Measurements from ENCODE around the gene ART1.

- no peak for TF ChIP-seq YY1 (IDR thresholded peaks at IDR 0.05; ENCODE audit: low read depth, low read length)
- TF ChIP-seq ATF3 (IDR thresholded peaks at IDR 0.05; ENCODE audit: insufficient read depth, low read depth, low read length), result no peak
- TF ChIP-seq EZH2 (IDR thresholded peaks at IDR 0.05; ENCODE audit: low read depth, low read length, severe bottlenecking), result no peak
- no peak for TF ChIP-seq POLR2AphosphoS5 (IDR thresholded peaks at IDR 0.05; ENCODE audit: low read depth, low read length)
- TF ChIP-seq CTCF (IDR thresholded peaks at IDR 0.05; ENCODE audit: control extremely low read depth in 1 of 3, insufficient read depth in 1 of 3, low read depth in 1 of 3, low read length in 3 of 3), result no peak
- TF ChIP-seq ZNF274 (IDR thresholded peaks at IDR 0.05; ENCODE audit: borderline replicate concordance, extremely low read depth, low read length), result no peak
Observed at GRCh38 chr11:3639841-3640240, 5.1 kb upstream of the ART1 start.

Data from H1 (cell line).